Stomach (tissue), 4 donors: ENCODE results near the gene SEC24D.

Experiments used
- CTCF ChIP-seq, 7 experiments: fragments of 450-650 bp in 4 of 7; fragments of 200-600 bp in 3 of 7; sonication (generic) in 3 of 7; IDR thresholded peaks; one replicate each; pipeline ENCODE4 v1.5.1; 2016 to 2019; ENCODE audit warnings: antibody characterized with exemption in 7 of 7, control low read depth in 2 of 7, mild to moderate bottlenecking in 1 of 7
- POLR2A ChIP-seq, 4 donors: fragments of 450-650 bp; IDR thresholded peaks; one replicate each; pipeline ENCODE4 v1.6.1; 2016; ENCODE audit warnings: antibody characterized with exemption in 4 of 4, control low read depth in 2 of 4, mild to moderate bottlenecking in 1 of 4, moderate library complexity in 1 of 4
- POLR2AphosphoS5 ChIP-seq, 3 donors: sonication (generic); formaldehyde crosslinking; IDR thresholded peaks; one replicate each; pipeline ENCODE4 v1.6.1; 2016; ENCODE audit warnings: antibody characterized with exemption in 3 of 3

DNA sequence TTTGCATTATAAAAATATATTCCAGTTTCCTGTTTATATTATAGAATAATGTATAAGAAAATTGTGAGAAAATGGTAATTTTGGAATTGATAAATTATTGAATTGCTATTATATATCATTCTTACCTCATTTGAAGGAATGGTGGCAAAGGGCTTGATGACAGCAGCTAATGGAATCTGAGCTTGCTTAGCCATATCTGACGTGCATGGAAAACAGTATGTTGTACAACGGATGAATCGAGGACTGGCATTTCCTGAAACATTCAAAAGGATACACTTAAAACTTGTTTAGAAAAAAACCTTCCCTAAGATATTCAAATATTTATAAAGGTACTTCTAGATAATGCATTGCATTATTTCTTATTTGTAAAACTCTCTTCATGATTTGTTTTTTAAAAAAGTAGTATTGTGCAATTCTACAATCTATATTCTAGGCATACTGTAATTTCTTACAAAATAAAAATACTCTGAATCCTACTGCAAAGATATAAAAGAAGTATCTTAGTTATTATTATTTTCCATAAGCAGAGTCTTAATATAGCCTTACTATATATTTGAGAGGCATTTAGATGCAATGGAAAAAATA is 38.3 kb downstream of the SEC24D start:
- TF ChIP-seq POLR2AphosphoS5 (IDR thresholded peaks at IDR 0.05) (no peak), POLR2A (IDR thresholded peaks at IDR 0.05) (no peak), CTCF (IDR thresholded peaks at IDR 0.05) (no peak)
